Hematopoietic multipotent progenitor cell treated with erythropoietin and hydrocortisone succinate and interleukin-3 and kit ligand, for 8 days (in vitro differentiated cells): Measurements from ENCODE around the gene RAVER1.
A peak's percentile ranks its signal among the peaks of the same experiment; 100 is the strongest.
"Not testable (repeated sequence)": the region's sequence is repeated elsewhere in the genome, so short reads cannot be mapped to it uniquely, and the experiment has no call there.

Source experiments
- DNase-seq: peaks from one replicate; pipeline ENCODE4 v3.0.0-alpha.2; 2015

RAVER1 gene

GRCh38 chr19:10332965-10333757, at the start of gene RAVER1:
Gene RAVER1, minus strand, starts transcription at chr19:10333529. Its CDS starts 22 bp downstream, at chr19:10333507.
- DNase-seq, result peak; percentile 97

DNA sequence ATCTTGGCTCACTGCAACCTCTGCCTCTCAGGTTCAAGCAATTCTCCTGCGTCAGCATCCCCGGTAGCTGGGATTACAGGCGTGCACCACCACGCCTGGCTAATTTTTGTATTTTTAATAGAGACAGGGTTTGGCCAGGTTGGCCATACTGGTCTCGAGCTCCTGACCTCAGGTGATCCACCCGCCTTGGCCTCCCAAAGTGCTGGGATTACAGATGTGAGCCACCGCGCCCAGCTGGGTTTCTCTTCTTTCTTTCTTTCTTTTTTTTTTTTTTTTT, 49.8 kb upstream of the RAVER1 start:
- DNase-seq, result not testable (repeated sequence)

GRCh38 chr19:10380313-10381102, 47.2 kb upstream of the RAVER1 start, which contains the start of gene TYK2:
Gene TYK2, minus strand, starts transcription at chr19:10380572. Its CDS starts 2,166 bp downstream, at chr19:10378406.
- peak; percentile 99 for DNase-seq

- DNase-seq, result peak; percentile 28
Observed at GRCh38 chr19:10379880-10380312, 46.6 kb upstream of the RAVER1 start.

GRCh38 chr19:10378124-10378523, 44.8 kb upstream of the RAVER1 start:
- DNase-seq, result no peak

DNA sequence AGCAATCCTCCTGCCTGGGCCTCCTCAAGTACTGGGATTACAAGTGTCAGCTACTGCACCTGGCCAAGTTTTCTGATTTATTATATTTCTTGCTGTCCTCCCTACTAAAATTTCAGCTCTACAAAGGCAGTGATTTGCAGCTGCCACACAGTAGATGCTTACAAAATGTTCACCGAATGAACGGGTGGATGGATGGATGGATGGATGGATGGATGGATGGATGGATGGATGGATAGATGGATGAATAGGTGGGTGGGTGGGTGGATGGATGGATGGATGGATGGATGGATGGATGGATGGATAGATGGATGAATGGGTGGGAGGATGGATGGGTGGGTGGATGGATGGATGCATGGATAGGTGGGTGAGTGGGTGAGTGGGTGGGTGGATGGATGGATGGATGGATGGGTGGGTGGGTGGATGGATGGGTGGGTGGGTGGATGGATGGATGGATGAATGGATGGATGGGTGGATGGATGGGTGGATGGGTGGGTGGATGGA, 43.9 kb upstream of the RAVER1 start:
- DNase-seq, result not testable (repeated sequence)

DNA sequence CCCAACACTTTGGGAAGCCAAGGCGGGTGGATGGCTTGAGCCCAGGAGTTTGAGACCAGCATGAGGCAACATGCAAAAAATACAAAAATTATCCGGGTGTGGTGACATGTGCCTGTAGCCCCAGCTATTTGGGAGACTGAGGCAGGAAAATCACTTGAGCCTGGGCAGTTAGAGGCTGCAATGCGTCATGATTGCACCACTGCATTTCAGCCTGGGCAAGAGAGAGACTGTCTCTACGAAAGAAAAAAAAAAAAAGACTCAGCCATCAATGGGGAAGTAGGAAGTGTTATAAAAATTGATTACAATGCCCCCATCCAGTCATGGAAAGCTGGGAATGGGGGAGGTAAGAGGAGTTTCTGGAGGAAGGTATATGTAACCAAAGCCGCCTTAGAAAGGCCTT, 41.6 kb upstream of the RAVER1 start:
- no peak for DNase-seq

- no peak for DNase-seq
Observed at GRCh38 chr19:10372690-10373089, 39.4 kb upstream of the RAVER1 start.

GRCh38 chr19:10368101-10368803, 34.9 kb upstream of the RAVER1 start:
- no peak for DNase-seq

DNA sequence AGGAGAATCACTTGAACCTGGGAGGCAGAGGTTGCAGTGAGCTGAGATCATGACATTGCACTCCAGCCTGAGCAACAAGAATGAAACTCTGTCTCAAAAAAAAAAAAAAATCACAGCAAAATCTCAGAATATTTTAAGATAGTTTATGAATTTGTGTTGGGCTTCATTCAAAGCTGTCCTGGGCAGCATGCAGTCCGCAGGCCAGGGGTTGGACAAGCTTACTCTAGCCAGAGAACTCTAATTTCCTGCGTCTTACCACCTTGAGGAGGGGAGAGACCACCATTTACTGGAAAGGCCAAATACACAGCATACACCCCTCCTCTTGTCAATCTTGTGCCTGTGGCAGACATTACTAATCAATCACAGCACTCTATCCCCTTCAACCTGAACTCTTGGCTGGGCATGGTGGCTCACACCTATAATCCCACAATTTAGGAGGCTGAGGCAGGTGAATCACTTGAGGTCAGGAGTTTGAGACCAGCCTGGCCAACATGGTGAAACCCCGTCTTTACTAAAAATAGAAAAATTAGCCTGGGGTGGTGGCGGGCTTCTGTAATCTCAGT, 33.7 kb upstream of the RAVER1 start:
- DNase-seq, result not testable (repeated sequence)

DNA sequence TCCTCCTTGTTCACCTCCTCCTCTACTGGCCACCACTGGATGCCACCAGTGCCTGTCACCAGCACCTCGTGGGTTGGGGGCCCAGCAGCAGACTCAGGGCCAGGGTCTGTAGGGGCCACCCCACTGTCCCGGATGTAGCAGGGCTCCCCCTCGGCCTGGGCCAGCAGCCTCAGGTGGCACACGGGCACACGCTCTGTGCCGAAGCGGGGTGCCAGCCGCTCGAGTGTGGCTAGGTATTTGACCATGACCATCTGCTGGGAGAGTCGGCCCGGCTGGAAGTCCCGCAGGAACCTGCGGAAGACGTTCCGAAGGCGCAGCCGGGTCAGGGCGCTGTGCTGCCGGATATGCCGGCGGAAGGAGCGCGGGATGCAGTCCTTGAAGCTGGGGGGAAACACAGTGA, 32.2 kb upstream of the RAVER1 start:
- DNase-seq, result no peak

DNA sequence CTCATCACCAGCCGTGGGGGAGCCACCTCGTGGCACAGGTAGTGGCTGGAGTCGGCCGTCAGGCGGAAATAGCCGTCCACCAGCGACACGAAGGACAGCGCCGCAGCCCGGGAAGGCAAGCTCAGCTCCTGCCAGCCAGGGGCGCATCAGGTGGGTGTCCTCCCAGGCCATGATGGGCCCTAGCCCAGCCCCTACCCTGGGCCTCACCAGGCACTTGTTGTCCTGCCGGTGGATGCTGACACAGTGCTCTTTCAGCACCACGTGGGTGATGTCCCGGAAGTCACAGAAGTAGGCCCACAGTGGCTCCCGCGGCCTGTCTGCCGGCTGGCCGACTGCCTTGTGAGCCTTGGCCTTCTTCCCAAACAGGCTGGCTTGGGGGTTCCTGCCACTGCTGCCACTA, 31.3 kb upstream of the RAVER1 start:
- DNase-seq, result no peak

DNA sequence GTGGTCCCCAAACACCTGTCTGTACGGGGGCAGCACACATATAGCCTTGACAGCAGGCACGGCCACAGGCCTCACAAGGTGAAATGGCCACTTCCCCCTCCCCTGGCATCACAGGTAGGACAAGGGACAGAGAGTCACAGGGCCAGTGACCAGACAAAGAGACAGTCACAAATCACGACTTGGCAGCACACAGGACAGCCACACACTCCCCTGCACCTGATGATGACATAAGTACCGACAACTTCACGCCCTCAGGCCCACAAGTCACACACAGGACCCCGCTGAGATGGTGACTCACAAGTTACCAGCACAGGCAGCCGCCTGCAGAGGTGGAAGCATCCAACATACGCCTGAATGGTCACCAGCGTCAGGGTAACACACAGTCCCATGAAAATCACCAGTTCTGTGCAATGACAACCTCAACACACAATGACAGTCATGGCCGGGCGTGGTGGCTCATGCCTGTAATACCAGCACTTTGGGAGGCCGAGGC, 30.5 kb upstream of the RAVER1 start:
- DNase-seq, result no peak

- no peak for DNase-seq
Observed at GRCh38 chr19:10362259-10362658, 28.9 kb upstream of the RAVER1 start.

DNA sequence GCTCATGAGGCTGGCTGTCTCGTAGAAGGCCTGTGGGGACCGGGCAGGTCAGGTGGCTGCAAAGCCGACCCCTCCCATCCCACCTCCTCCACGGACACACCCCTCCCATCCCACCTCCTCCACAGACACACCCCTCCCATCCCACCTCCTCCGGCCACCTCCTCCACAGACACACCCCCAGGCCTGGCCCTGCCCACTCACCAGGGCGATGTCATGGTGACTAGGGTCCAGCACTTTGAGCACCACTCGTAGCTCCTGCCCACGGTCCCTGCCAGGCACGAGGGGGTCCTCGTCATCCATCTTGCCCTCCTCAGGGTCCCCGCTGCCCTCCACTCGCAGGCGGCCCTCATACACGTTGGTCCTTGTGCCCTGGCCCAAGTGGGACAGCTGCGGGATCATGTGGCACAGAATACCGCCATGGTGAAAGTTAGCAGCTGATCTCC, 28.3 kb upstream of the RAVER1 start:
- DNase-seq, result no peak

DNA sequence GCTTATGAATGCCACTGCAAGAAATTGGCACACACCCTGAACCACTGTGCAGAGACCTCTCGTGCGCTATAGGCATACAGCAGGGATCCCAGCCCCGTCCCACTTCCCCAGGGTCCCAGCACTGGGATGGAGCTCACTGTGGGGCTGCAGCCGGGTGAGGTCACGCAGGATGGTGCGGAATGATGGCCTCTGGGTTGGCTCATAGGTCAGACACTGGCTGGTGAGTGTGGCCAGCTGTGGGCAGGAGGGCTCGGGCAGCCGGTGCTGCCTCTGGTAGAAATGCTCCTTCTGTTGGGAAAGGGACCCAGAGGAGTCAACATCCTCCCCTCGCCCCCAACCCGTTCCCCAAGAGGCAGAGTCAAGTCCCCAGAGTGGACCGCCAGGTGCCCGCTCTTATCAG, 23.1 kb upstream of the RAVER1 start:
- no peak for DNase-seq

DNA sequence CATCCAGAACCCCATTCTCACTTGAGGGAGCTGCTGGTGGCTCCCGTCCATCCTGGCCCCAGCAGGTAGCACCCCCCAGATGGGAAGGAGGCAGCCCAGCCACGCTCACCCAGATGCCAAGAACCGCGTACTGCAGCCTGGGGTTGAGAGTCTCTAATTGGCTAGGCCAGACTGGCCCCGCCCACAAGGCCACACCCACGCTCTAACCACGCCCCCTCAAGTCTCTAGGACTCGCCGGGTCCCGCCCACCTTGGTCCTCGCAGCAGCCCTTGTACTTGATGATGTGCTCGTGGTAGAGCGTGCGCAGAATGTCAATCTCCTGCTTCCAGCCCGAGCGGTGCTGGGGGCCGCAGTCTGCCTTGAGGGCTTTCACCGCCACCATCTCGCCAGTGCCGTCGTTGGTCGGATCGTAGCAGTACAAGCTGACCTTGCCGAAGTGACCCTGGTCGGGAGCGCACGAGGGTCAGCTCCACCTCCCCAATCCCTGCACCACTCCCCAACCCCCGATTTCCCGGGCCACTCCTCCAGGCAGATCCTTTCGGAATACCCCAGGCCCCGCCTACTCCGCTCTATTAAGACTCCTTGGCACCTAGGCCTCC, 20.6 kb upstream of the RAVER1 start:
- DNase-seq, result peak; percentile 63

- no peak for DNase-seq
Observed at GRCh38 chr19:10352764-10353671, 19.7 kb upstream of the RAVER1 start.

- no peak for DNase-seq
Observed at GRCh38 chr19:10346509-10346908, 13.2 kb upstream of the RAVER1 start.

- DNase-seq, result no peak
Observed at GRCh38 chr19:10344780-10345179, 11.5 kb upstream of the RAVER1 start.

DNA sequence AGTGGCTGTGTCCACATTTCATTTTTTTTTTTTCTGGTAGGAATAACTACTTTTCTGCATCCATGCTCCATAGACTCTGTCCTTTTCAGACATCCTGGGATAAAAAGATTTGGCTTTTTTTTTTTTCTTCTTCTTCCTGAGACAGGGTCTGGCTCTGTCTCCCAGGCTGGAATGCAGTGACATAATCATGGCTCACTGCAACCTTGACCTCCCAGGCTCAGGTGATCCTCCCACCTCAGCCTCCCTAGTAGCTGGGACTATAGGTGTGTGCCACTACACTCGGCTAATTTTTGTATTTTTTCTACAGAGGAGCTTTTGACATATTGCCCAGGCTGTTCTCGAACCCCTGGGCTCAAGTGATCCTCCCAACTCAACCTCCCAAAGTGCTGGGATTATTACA, 10.2 kb upstream of the RAVER1 start:
- DNase-seq, result no peak
